ENCODE measurements around the gene FMNL3.
"Not testable (repeated sequence)": the region's sequence is repeated elsewhere in the genome, so short reads cannot be mapped to it uniquely, and the experiment has no call there.

Gene FMNL3

GRCh38 chr12:49635036-49635435 is 72.2 kb downstream of the FMNL3 start:
- no peak for DNase-seq (ENCODE audit: extremely low read depth in 1 of 2, low read depth in 1 of 2)

DNA sequence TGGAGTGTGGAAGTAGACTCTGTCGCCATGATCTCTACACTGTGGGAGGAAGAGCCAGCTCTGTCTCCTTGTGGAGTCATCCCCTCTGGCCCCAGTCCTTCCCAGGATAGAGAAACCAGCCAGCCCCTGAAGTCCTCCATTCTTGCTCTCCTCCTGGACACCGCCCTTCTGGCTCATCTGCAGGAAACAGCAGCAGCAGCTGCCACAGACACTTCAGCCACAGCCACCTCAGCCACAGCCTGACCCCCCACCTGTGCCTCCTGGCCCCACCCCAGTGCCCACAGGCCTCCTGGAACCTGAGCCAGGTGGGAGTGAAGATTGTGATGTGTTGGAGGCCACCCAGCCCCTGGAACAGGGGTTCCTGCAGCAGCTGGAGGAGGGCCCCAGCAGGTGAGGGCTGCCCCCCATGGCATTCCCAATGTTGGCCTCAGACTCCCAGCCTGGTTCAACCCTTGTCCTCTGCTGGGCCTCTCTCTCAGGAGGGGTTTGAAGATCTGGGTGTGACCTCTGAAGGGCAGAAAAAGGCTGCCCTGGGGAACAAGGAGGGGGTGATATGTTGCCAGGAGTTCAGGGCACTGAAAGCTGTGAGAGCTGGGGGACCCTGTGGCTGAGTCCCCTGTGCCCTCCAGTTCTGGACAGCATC is 73.4 kb downstream of the FMNL3 start:
- no peak for DNase-seq (ENCODE audit: extremely low read depth in 1 of 2, low read depth in 1 of 2)

DNA sequence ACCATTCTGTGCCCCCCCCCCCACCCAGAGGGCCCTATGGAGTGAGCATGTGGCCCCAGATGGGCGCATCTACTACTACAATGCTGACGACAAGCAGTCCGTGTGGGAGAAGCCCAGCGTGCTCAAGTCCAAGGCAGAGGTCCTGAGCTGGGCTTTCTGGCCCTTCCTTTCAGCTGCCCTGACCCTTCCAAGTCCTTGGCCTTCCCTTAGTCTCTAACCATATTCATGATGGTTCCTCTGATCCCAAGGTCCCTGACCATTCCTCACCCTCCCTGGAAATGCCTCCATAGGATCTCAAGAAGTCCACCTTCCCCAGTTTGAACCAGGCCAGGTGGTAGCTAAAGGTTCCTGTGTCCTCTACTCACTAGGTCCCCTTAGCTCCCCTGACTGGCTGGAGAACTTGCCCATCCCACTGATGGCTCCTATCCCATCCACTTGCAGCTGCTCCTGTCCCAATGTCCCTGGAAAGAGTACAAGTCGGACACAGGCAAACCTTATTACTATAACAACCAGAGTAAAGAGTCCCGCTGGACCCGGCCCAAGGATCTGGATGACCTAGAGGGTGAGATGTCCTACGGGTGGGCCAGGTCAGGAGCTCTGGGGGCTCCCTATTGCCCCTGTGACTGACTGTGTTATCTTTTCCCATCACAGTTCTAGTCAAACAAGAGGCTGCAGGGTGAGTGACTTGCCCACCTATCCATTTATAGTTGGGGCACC is 74.1 kb downstream of the FMNL3 start:
- no peak for DNase-seq (ENCODE audit: extremely low read depth in 1 of 2, low read depth in 1 of 2)

DNA sequence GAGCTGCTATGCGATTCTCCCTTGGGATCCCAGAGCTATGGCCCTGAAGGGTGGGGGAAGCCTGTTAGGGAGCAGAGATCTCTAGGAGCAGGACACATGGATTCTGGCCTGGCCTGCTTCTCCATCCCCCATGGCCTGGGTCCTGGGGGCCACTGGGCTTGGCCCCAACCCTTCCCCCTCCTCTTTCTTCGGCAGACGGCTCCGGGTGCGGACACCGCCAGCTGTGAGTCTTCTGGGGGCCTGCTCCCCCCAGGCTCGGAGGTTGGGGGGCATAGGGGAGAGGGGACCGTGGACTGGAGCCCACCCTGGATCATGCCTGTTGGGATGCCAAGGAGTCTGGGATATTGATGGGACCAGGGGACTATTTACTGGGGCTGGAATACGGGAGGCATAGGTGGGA is 74.8 kb downstream of the FMNL3 start:
- no peak for DNase-seq (ENCODE audit: extremely low read depth in 1 of 2, low read depth in 1 of 2)

DNA sequence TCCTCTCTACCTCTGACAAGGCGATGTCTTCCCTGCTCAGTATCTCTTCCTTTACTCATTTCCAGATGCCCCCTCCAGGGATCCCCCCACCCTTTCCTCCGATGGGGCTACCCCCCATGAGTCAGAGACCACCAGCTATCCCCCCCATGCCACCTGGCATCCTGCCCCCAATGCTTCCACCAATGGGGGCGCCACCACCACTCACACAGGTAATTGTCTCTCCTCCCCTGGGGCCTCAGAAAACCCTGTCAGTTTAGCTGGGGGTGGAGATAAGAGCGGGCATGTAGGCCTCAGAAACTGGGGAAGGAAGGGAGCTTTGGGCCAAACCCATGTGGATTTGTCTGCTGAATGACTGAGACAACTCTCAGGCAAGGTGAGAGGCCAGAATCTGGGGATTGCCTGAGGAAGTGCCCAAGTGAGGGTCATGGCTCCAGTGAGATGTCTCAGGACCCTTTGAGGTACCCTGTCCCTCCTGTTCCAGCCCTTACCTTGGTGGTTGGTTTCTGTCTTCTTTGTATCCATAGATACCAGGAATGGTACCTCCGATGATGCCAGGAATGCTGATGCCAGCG is 75.8 kb downstream of the FMNL3 start:
- DNase-seq (ENCODE audit: extremely low read depth in 1 of 2, low read depth in 1 of 2) = no peak

DNA sequence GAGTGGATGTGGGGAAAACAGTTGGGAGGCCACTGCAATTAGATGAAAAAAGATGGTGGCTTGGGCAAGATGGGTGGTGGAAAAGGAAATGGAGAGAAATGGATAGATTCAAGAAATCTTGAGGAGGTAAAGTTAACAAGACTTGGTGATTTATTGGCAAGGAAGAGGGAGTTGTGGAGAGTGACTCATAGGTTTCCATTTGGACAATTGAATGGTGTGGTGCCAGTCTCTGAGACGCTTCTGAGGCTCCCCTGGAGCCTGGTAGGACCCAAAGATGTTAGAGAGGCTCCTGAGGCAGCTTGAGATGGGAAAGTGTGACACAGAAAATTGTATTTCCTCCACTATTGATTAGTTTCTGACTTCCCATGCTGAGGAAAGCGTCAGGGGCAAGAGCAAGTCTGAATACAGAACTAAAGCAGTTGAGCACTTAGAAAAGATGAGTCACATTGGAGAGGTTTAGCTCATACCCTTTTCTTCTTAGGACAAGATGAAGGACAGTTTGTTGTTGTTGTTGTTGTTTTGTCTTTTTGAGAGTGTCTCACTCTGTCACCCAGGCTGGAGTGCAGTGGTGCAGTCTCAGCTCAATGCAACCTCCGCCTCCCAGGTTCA is 79.3 kb downstream of the FMNL3 start:
- no peak for DNase-seq (ENCODE audit: extremely low read depth in 1 of 2, low read depth in 1 of 2)

- DNase-seq (ENCODE audit: extremely low read depth in 1 of 2, low read depth in 1 of 2) = no peak
Measured at GRCh38 chr12:49626836-49627235, 80.4 kb downstream of the FMNL3 start.

DNA sequence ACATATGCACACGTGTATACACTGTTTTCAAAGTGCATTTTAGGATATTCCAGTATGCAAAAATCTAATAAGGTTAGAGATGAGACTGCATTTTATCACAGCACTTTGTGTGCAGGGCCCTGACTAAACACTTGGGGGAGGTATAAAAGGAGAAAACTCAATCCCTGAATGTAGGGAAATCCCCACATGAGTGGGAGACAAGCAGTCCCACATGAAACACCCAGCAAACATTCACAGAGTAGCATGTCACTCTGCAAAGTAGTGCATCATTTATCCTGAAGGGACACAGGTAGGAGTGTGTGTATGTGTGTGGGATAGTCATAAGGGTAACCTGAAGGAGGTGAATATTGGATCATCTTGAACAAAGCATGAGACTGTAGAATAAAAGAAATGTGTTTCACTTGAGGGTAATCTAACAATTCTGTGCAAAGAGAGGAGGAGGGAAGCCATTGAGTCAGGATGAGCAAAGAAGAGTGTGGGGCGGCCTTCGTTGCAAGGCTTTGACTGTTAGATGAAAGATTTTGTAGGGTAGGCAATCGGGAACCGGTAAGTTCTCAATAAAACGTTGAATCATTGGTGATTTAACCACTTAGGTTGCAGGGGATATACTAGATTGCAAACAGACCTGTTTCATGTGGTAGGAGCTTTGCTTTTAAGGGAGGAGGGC is 80.9 kb downstream of the FMNL3 start:
- peak in 1 of 2 donors; percentile 11 for DNase-seq (ENCODE audit: extremely low read depth in 1 of 2, low read depth in 1 of 2)

- no peak for DNase-seq (ENCODE audit: extremely low read depth in 1 of 2, low read depth in 1 of 2)
Measured at GRCh38 chr12:49624921-49625577, 82.2 kb downstream of the FMNL3 start.

GRCh38 chr12:49623142-49623904 is 83.9 kb downstream of the FMNL3 start, which contains the start of gene PRPF40B:
Gene PRPF40B (plus strand): TSS chr12:49623561. CDS start chr12:49623591, 30 bp downstream.
- peak; percentile 70 to 79 for DNase-seq (ENCODE audit: extremely low read depth in 1 of 2, low read depth in 1 of 2)

GRCh38 chr12:49622501-49623141 is 84.6 kb downstream of the FMNL3 start:
- DNase-seq (ENCODE audit: extremely low read depth in 1 of 2, low read depth in 1 of 2) = peak; percentile 16 to 53

DNA sequence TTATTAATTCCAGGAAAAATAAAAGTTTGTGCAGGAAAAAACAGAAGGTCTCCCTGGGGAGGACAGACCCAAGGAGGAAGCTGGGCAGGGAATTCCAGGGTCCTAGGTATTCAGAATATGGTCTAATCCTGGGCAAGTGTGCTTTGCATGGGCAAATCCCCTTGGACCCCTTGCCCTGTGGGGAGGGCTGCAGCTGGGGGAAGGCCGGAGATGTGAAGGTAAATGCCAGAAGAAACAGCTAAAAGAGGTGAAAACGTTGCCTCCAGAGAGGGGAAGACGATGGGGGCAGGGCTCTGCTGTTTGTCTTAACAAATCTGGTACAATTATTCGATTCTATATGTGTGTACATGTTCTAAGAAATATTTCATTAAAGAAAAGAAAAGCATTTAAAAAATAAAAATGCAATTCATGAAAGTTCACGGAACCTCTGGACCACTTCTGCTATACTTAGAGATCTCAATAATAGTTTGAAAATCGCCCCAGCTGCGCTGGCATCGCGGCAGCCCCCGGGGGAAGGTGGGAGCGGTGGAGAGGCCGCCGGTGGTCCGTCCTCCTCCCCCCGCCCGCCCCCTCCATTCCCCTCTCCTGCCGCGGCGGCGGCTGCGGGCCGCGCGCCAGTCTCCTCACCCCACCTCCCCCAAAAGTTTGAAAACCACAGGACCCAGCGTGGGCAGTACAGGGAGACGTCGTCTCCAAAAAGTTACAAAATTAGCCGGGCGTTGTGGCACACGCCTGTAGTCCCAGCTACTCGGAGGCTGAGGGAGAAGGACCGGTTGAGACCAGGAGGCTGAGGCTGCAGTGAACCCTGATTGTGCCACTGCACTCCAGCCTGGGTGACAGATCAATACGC is 85.3 kb downstream of the FMNL3 start:
- DNase-seq (ENCODE audit: extremely low read depth in 1 of 2, low read depth in 1 of 2) = peak in 1 of 2 donors; percentile 33

DNA sequence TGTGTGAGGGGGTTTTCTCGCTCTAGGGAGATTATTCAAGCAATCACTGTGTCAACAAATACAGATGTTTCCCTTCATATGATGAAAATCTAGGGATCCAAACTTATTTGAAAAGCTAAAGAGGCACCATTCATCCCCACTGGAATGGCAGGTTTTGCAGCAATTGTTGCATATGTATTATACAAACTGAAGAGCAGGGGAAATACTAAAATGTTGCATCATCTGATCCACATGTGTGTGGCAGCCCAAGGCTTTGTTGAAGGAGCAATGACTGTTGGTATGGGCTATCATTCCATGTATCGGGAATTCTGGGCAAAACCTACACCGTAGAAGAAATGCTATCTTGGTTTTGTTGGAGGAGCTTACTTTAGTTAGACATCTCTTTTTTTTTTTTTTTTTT is 87.9 kb downstream of the FMNL3 start:
- DNase-seq (ENCODE audit: extremely low read depth in 1 of 2, low read depth in 1 of 2) = no peak

DNA sequence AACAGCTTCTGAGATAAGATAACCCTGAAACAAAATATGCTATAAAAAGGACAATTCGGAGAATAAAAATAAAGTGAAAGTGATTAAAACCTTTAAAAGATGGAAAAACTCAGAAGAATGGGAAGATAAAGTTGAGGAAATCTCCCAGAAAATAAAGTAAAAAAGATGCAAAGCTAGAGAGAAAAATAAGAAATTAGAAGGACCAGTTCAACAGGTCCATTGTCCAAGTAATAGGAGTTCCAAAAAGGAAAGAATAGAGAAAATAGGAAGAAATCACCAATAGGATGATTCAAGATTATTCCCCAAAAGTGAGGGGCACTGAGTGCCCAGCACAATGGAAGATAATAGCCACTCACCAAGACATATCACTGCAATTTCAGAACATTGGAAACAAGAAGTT is 88.6 kb downstream of the FMNL3 start:
- DNase-seq (ENCODE audit: extremely low read depth in 1 of 2, low read depth in 1 of 2) = no peak

DNA sequence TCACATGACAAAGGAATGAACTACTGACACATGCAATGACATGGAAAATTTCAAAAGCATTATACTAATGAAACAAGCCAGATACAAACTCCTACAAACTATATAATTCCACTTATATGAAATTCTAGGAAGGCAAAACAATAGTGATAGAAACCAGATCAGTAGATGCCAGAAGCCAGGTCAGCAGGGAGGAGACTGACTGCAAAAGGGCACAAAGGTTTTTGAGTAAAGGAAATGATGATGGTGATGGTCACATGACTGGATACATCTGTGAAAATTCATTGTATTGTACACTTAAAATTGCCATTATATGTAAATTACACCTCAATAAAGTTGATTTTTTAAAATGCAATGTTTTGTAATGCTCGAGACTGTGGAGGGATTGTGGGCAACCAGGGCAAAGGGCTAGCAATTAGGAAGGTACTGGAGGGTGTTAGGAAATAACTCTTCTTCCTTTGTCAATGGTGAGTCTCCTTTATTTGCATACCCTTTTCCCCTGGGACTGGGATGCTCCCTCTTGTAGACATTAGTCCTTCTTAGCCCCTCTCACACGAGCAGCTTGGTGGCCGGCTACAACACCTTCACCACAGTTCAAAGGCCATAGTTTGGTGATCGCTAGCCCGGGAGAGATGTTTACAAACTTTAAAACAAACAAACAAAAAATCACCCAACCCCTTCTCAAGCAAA is 90.5 kb downstream of the FMNL3 start:
- no peak for DNase-seq (ENCODE audit: extremely low read depth in 1 of 2, low read depth in 1 of 2)

GRCh38 chr12:49615725-49616124 is 91.5 kb downstream of the FMNL3 start:
- DNase-seq (ENCODE audit: extremely low read depth in 1 of 2, low read depth in 1 of 2) = no peak

GRCh38 chr12:49612210-49612609 is 95.0 kb downstream of the FMNL3 start:
- DNase-seq (ENCODE audit: extremely low read depth in 1 of 2, low read depth in 1 of 2) = no peak

- not testable (repeated sequence) for DNase-seq (ENCODE audit: extremely low read depth in 1 of 2, low read depth in 1 of 2)
Measured at GRCh38 chr12:49610785-49611184, 96.4 kb downstream of the FMNL3 start.
